ENCODE results near the gene TMEM200B.

DNA sequence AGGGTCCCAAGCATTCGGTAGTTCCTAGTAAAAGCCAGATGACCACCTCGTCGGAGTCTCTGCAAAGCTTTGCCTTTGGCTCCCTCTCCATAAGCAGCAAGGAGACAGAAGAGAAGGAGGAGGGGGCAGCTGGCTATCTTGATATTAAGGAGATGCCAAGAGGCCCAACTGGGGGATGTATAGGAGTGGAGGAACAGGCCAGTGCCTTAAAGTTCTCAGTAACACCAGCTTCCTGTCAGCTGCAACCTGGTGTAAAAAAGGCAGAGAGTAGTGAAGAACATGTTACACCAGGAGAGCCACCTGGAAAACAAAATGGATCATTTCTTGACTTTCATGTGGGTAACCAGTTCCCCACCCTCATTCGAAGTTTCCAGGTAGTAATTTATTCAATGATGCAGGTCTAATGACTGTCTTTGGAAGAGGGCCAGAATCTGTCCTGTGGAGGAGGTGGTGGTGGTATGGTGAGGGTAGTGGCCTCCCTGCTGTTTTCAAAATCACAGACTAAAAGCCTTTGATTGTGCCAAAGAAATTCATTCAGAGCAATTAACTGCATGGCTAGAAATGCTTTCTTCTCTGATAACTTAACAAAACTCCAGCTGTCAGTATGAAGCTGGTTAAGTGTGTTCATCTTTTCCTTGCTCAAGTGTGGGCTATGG, 27.3 kb downstream of the TMEM200B start:
- TF ChIP-seq, protein P1, sequence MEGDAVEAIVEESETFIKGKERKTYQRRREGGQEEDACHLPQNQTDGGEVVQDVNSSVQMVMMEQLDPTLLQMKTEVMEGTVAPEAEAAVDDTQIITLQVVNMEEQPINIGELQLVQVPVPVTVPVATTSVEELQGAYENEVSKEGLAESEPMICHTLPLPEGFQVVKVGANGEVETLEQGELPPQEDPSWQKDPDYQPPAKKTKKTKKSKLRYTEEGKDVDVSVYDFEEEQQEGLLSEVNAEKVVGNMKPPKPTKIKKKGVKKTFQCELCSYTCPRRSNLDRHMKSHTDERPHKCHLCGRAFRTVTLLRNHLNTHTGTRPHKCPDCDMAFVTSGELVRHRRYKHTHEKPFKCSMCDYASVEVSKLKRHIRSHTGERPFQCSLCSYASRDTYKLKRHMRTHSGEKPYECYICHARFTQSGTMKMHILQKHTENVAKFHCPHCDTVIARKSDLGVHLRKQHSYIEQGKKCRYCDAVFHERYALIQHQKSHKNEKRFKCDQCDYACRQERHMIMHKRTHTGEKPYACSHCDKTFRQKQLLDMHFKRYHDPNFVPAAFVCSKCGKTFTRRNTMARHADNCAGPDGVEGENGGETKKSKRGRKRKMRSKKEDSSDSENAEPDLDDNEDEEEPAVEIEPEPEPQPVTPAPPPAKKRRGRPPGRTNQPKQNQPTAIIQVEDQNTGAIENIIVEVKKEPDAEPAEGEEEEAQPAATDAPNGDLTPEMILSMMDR (conservative IDR thresholded peaks at IDR 0.05 in 1 of 2, IDR thresholded peaks at IDR 0.05 in 1 of 2; ENCODE audit: low read depth in 1 of 2, low read length in 2 of 2): no peak
- TF ChIP-seq EZH2 (IDR thresholded peaks at IDR 0.05; ENCODE audit: low read length, missing control alignments): no peak

Measured in fibroblast of lung (primary cell).